ENCODE data around the gene TSPAN16.
"Not testable (repeated sequence)": the region's sequence is repeated elsewhere in the genome, so short reads cannot be mapped to it uniquely, and the experiment has no call there.

Gene TSPAN16

DNA sequence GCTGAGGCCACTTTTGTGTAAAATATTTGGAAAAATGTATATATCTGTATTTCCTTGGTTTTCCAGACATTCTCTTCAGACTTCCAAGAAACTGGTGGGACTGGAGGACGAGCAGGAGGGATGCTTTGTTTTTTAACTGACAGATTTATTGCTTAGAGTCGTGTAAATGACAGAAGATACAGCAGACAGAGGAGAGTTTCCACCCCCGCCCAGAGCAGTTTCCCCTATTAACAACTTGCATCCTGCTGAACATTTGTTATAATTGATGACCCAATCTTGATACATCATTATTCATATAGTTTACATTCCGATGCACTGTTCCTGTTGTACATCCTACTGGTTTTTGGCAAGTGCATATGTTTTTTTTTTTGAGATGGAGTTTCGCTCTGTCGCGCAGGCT, 26.6 kb upstream of the TSPAN16 start:
- DNase-seq: no peak

DNA sequence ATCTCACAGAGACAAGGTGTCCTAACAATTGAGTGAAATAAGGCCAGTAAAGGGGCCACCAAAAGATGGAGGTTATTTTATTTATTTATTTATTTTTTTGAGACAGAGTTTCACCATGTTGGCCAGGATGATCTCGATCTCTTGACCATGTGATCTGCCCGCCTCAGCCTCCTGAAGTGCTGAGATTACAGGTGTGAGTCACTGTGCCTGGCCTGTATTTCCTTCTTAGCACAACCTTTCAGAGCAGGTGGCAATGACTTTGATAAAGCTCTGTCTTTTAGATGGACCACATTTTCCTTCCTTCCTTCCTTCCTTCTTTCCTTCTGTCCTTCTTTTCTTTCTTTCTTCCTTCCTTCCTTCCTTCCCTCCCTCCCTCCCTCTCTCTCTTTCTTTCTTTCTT, 22.7 kb upstream of the TSPAN16 start:
- DNase-seq: no peak

DNA sequence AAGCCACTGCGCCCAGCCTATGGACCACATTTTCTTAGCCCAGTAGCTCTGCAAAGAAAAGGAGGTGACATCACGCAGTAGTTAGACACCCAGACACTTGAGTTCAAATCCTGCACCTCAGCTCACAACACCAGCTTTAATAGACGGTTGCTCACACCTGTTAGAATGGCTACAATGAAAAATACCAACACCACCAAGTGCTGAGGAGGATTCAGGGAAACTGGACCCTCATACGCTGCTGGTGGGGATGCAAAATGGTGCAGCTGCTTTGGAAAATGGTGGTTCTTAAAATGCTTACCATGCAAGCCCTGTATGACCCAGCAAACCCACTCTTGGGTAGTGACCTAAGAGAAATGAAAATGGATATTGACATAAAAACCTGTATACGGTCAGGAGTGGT, 22.0 kb upstream of the TSPAN16 start:
- no peak for DNase-seq

DNA sequence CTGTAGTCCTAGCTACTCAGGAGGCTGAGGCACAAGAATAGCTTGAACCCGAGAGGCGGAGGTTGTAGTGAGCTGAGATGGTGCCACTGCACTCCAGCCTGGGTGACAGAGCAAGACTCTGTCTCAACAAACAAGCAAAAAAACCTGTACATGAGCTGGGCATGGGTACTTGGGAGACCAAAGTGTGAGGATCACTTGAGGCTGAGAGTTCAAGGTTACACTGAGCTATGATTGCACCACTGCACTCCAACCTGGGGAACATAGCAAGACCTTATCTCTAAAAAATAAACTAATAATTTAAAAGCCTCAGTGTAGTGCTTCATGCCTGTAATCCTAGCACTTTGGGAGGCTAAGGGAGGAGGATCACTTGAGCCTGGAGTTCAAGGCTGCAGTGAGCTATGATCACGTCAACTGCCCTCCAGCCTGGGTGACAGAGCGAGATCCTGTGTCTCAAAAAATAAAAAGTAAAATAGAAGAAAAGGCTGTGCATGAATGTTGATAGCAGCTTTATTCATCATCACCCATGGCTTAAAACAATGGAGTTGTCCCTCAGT, 21.4 kb upstream of the TSPAN16 start:
- DNase-seq: no peak

DNA sequence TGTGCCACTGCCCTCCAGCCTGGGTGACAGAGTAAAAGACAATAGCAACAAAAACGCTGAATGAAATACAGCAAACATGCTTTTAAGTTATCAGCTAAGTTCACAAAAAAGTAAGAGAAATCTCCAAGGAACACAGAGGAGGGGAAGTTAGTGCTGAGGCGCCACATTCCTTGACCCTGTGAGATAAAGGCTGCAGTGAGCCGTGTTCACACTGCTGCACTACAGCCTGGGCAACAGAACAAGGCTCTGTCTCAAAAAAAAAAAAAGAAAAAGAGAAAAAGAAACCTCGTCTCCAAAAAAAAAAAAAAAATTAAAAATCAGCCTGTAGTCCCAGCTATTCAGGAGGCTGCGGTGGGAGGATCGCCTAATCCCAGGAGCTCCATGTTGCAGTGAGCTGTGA, 17.3 kb upstream of the TSPAN16 start:
- DNase-seq: no peak

DNA sequence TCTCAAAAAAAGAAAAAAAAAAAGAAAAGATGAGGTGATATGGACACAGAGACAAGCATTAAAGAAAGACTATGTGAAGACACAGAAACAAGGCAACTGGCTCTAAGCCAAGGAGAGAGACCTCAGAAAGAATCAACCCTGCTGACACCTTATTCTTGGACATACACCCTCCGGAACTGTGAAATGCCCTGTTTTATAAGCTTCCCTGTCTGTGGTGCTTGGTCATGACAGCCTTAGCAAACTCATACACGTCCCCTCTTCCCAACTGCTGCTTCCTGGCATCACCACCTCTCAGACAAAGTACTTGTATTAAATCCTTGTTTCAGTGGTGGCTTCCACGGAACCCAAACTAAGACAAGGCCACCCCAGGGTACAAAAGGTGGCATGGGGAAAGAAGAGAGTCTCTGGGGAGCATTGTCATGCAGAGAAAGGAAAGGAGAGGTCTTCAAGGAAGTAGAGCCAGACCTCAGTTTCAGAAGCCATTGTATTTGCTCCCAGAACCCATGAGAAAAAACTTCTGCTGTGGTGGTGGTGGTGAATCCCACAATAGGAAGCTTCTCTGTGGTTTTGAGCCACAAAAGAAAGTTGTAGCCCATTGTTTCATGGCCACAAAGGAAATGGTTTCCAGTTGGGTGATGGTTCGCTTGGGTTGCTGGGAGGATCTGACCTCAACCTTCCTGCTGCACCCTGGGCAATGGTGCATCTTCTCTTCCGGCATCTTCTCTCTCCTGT, 16.3 kb upstream of the TSPAN16 start:
- DNase-seq: no peak

DNA sequence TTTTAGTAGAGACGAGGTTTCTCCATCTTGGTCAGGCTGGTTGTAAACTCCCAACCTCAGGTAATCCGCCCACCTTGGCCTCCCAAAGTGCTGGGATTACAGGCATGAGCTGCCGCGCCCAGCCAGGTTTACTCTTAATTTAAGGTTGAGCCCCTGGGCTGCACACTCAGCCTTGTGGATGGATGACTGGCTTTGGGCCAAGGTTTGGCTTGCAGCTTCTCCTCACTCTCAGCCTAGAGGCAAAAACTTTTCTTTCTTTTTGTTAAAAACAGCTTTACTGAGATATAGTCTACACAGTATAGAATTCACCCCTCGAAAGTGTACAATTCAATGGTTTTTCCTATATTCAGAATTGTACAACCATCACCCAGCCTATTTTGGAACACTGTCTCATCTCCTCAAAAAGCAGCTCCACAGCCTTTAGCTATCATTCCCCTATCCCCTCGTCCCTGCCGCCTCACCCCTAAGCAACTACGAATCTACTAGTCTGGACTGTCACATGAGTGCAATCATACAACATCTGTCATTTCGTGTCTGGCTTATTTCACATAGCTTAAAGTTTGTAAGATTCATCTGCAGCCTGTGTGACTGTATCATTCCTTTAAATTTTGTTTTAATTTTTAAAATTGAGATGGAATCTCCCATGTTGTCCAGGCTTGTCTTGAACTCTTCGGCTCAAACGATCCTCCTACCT, 14.5 kb upstream of the TSPAN16 start:
- DNase-seq: no peak

DNA sequence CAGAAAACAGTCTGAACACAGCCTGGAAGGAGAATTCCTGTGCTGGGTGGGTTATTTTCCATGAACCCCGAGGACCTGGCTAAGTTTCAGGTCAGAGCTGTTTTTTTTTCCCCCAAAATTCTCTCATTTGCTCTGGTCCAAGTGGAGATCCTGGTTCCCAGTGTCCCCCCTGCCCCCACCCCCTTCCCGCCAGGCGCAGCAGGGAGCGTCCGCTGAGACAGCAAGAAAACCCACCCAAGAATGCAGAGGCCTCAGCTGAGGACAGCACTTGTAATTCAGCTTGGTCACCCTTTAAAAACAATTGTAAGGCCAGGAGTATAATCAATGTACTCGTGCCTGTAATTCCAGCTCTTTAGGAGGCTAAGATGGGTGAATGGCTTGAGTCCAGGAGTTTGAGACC, 11.4 kb upstream of the TSPAN16 start:
- DNase-seq: no peak

DNA sequence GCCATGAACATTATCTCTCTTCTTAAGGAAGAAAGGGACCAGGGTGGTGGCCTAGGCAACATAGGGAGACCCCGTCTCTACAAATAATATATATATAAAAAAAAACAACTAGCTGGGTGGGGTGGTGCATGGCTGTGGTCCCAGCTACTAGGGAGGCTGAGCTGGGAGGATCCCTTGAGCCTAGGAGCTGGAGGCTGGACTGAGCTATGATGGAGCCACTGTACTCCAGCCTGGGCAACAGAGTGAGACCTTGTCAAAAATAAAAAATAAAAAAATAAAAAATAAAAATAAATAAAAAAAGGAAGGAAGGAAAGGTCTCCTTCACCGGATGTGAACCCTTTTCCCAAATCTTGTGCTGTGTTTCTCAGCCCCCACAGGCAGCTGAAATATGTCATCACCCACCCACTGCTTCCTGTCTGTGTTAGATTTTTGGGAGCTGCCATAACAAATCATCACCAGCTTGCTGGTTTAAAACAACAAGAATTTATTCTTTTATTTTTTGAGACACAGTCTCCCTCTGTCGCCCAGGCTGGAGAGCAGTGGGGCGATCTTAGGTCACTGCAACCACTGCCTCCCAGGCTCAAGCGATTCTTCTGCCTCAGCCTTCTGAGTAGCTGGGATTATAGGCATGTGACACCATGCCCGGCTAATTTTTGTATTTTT, 9.5 kb upstream of the TSPAN16 start:
- DNase-seq: no peak

DNA sequence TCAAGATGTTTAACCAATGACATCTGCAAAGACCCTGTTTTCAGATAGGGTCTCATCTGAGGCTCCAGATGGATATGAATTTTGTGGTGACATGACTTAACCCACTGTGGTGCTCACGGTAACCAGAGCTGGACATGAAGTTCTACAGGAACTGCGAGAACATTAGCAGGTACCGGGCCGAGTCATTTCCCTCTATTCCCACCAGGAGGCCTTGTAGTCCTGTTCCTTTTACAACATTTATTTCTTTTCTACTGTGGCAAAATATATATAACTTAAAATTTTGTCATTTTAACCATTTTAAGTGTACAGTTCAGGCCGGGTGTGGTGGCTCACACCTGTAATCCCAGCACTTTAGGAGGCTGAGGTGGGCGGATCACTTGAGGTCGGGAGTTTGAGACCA, 7.6 kb upstream of the TSPAN16 start:
- DNase-seq: no peak

DNA sequence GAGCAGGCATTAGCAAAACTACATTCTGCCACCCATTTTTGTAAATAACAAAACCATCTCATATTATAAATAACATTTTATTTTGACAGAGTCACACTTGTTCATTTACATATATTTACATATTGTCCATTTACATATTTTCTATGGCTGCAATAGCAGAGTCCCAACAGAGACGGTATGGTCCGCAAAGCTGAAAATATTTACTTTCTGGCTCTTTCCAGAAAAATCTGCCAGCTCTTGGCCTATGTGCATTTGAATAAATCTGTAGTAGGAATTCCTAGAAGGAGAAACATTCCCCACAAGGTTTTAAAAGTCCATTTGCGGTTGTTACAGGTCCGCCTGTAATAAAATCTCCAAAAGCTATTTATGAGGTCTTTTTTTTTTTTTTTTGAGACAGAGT, 5.7 kb upstream of the TSPAN16 start:
- DNase-seq: no peak

DNA sequence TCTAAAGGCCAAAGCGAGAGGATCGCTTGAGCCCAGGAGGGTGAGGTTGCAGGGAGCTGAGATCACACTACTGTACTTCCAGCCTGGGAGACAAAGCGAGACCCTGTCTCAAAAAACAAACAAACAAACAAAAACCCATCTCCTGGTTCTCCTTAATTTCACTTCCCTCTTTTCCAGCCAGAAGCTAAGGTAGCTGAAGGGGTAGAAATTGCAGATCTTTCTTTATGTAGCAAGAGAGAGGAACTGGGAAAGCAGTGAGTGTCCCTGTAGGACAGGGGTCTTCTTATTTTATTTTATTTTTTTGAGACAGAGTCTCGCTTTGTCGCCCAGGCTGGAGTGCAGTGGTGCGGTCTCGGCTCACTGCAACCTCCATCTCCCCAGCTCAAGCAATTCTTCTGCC, 4.5 kb upstream of the TSPAN16 start:
- no peak for DNase-seq

DNA sequence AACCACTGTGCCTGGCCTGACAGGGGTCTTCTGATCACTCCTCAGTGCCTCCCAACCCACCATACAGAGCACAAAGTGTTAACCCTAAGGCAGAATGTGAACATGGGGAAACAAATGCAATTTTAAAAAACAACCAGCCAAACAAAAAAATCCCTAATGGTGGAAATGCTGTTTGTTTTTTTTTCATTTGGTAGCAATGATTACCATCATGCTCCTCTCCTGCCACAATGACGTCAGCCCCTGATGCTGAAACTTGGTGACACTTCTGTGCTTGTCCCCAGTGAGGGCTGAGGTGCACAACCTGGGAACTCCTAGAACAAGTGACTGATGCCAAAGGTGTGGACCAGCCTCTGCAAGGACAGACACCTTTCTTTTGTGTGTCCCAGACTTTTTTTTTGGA, 4.0 kb upstream of the TSPAN16 start:
- no peak for DNase-seq

DNA sequence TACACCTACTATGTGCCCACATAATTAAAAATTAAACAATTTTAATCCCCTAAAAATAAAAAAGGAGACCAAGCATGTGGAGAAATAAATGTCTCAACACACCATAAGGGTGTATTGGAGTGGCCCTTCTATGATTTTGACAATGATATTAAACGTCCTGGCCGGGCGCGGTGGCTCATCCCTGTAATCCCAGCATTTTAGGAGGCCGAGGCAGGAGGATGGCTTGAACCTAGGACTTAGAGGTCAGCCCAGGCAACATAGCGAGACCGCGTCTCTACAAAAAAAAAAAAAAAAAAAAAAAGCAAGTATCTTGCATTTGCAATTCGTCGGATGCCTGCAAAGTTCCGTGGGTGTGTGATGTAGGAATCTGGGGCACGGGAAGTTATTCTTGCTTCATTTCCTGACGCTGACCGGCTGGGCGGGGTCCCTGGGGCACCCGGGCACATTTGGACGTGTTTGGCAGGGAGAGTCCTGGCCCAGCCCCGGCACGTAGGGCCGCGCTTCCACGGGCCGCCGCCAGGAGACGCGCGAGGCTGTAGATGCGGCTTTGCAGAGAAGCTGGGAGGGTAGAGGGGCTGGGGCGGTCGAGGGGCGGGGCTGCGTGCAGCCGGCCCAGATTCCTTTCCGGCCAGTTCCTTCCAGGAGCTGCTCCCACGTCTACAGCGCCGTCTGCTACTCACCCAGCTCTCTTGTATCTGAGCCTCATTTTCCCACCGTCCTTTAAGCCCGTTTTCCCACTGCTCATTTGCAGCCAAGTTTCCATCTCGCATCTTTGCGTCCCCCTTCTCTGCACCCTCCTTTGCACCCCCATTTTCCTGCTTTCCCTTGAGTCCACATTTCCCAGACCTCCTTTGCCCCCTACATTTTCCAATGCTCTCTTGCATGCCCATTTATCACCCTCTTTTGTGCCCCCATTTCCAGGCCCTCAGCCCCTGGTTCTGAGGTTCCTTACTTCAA, 2.2 kb upstream of the TSPAN16 start:
- DNase-seq: peak; percentile 38

DNA sequence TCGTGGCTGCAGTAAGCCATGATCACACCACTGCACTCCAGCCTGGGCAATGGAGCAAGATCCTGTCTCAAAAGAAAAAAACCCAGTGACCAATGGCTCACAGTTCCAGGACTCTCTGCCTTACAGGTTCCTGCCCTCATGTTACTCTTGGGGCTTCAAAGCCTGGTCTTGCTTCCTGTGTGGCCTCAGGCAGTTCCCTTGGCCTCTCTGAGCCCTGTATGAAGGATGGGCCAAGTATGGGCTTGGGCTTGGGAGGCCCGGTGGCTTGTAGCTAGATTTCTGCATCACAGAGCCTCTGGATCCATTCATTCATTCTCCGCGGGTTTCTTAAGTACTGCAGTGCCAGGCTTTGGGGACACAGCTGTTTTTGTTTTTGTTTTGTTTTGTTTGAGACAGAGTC, 780 bp upstream of the TSPAN16 start:
- DNase-seq: no peak

DNA sequence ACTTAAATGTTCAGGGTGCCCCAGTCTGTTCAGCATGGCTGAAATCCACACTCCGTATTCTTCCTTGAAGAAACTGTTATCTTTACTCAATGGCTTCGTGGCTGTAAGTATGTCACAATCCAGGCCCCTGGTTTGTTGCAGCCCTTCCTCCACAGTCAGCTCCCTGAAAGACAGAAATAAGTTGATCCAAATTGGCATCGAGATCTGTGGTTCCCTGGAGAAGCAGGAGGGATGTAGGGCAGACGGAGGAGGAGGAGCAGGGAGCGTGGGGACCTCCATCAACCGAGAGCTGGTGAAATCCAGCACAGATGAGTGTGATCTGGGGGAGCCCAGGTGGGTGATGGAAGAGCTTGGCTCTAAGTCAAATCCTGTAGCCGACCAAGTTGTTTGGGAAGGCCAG, 304 bp downstream of the TSPAN16 start:
- no peak for DNase-seq

DNA sequence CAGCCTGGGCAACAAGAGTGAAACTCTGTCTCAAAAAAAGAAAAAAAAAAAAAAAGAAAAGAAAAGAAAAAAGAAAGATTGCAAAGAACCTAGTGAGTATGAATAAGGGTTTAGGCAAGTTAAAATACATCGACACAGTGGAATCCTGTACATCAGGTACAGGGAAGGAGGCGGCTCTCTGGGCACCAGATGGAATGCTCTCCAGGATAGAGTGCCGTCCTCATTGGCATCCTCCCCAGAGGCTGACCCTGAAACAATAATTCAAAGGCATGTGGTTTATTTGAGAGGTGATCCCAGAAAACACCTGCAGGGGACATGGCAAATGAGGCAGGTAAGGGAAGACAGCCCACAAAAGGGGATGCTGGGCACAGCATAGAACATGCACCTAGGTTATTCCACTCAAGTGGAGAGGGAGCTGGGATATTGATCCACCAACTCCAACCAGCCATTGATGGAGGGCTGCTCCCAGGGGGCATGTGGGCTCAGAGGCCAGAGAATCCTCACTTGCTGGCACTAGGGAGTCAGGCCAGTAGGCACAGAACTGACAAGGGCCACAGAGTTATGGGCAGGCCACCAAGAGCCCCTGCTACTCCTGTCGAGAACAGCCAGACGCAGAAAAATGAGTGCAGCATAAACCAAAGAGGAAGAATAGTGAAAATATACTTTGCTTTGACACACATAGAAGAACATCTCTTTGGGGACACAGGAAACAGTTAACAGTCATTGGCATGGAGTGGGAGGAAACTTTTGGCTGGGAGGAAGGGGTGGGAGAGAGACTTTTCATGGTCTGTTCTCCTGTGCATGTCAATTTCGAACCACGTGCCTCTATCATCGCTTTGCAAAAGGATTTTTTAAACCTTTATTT, 4.2 kb downstream of the TSPAN16 start:
- no peak for DNase-seq

DNA sequence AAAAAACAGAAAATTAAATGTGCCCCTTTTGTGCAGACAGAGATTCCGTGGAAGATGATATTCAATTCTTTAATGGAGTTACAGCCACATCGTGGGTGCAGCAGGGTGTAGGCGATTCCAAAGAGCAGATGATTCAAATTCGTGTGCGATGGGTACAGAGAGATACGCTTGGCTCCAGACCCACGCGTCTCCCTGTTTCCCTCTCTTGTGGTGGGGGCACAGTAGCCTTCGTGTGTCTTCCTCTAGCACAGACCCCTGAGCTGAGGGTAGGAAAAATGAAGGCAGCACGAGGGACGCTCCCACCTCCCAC, 4.8 kb downstream of the TSPAN16 start:
- no peak for DNase-seq

DNA sequence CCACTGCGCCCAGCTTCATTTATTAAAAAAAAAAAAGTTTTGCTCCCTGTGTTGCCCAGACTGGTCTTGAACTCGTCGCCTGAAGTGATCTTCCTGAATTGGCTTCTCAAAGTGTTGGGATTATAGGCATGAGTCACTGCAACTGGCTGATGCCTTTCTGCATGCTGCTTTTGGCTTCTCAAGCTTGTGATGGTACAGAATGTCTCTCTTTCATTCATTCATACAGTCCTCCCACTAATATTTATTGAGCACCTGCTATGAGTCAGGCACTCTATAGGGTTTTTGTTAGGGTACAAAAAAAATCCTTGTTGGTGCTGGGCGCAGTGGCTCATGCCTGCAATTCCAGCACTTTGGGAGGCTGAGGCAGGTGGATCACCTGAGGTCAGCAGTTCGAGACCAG, 9.0 kb downstream of the TSPAN16 start:
- DNase-seq: no peak

DNA sequence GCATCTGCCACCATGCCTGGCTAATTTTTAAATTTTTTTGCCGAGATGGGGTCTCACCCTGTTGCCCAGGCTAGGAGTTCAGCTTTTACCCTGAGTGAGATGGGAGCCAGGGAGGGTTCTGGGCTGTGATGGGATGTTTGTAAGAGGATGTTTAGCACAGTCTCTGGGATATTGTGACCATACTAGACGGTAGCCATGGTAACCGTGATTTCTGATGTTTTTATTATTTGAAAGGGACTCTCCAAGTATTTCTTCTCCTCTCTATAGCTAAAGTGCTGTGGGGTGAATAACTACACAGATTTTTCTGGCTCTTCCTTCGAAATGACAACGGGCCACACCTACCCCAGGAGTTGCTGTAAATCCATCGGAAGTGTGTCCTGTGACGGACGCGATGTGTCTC, 10.4 kb downstream of the TSPAN16 start:
- DNase-seq: no peak

DNA sequence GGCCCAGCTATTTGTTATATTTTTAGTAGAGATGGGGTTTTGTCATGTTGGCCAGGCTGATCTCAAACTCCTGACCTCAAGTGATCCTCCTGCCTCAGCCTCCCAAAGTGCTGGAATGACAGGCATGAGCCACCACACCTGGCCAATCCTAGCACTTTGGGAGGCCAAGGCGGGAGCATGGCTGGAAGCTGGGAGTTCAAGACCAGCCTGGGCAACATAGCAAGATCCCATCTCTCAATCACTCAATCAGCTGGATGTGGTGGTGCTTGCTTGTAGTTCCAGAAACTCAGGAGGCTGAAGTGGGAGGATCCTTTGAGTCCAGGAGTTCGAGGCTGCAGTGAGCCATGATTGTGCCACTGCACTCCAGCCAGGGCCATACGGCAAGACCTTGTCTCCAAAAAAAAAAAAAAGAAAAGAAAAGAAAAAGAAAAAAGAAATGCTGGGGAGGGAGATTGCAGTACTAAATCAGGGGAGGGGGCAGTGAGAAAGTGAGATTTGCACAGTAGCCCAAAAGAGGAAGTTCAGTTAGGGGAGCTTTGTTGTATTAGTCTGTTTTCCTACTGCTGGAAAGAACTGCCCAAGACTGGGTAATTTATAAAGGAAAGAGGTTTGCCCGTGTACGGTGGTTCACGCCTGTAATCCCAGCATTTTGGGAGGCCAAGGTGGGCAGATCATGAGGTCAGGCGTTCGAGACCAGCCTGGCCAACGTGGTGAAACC, 24.5 kb downstream of the TSPAN16 start:
- not testable (repeated sequence) for DNase-seq
